ENCODE measurements around the gene SLC22A7.

The SLC22A7 gene

GRCh38 chr6:43297644-43298564 lies at the start of gene SLC22A7:
Gene SLC22A7, plus strand, starts transcription at chr6:43298260. Its CDS starts 99 bp downstream, at chr6:43298359.
- no peak for DNase-seq (ENCODE audit: low read depth in 2 of 2, low spot score in 1 of 2)

- DNase-seq (ENCODE audit: low read depth in 2 of 2, low spot score in 1 of 2), result no peak
Measured at GRCh38 chr6:43248791-43249190, 49.3 kb upstream of the SLC22A7 start.

GRCh38 chr6:43250992-43251373 lies 47.1 kb upstream of the SLC22A7 start:
- DNase-seq (ENCODE audit: low read depth in 2 of 2, low spot score in 1 of 2), result no peak

- DNase-seq (ENCODE audit: low read depth in 2 of 2, low spot score in 1 of 2), result no peak
Measured at GRCh38 chr6:43253401-43253800, 44.7 kb upstream of the SLC22A7 start.

GRCh38 chr6:43254138-43254817 lies 43.8 kb upstream of the SLC22A7 start:
- DNase-seq (ENCODE audit: low read depth in 2 of 2, low spot score in 1 of 2), result no peak

- DNase-seq (ENCODE audit: low read depth in 2 of 2, low spot score in 1 of 2), result no peak
Measured at GRCh38 chr6:43254846-43255245, 43.2 kb upstream of the SLC22A7 start.

- no peak for DNase-seq (ENCODE audit: low read depth in 2 of 2, low spot score in 1 of 2)
Measured at GRCh38 chr6:43255408-43256054, 42.5 kb upstream of the SLC22A7 start.

- DNase-seq (ENCODE audit: low read depth in 2 of 2, low spot score in 1 of 2), result no peak
Measured at GRCh38 chr6:43256670-43257366, 41.2 kb upstream of the SLC22A7 start.

- DNase-seq (ENCODE audit: low read depth in 2 of 2, low spot score in 1 of 2), result no peak
Measured at GRCh38 chr6:43257367-43258145, 40.5 kb upstream of the SLC22A7 start.

GRCh38 chr6:43258180-43258579 lies 39.9 kb upstream of the SLC22A7 start:
- DNase-seq (ENCODE audit: low read depth in 2 of 2, low spot score in 1 of 2), result no peak

GRCh38 chr6:43258807-43259686 lies 39.0 kb upstream of the SLC22A7 start:
- DNase-seq (ENCODE audit: low read depth in 2 of 2, low spot score in 1 of 2), result no peak

GRCh38 chr6:43260791-43261190 lies 37.3 kb upstream of the SLC22A7 start:
- no peak for DNase-seq (ENCODE audit: low read depth in 2 of 2, low spot score in 1 of 2)

GRCh38 chr6:43261198-43261597 lies 36.9 kb upstream of the SLC22A7 start:
- no peak for DNase-seq (ENCODE audit: low read depth in 2 of 2, low spot score in 1 of 2)

GRCh38 chr6:43262000-43262779 lies 35.9 kb upstream of the SLC22A7 start:
- DNase-seq (ENCODE audit: low read depth in 2 of 2, low spot score in 1 of 2), result no peak

GRCh38 chr6:43262780-43263313 lies 35.2 kb upstream of the SLC22A7 start:
- DNase-seq (ENCODE audit: low read depth in 2 of 2, low spot score in 1 of 2), result no peak

- DNase-seq (ENCODE audit: low read depth in 2 of 2, low spot score in 1 of 2), result peak; percentile 47 to 59
Measured at GRCh38 chr6:43263314-43264178, 34.5 kb upstream of the SLC22A7 start.

GRCh38 chr6:43264599-43265145 lies 33.4 kb upstream of the SLC22A7 start:
- DNase-seq (ENCODE audit: low read depth in 2 of 2, low spot score in 1 of 2), result no peak
